ENCODE results near the gene FAM217A.

Gene FAM217A

GRCh38 chr6:4085332-4085700, 6.4 kb upstream of the FAM217A start:
- TF ChIP-seq CTCF (IDR thresholded peaks at IDR 0.05; ENCODE audit: low read depth, low read length), result no peak

GRCh38 chr6:4084444-4085331, 5.8 kb upstream of the FAM217A start:
- TF ChIP-seq CTCF (IDR thresholded peaks at IDR 0.05; ENCODE audit: low read depth, low read length), result no peak
- H3K4me3 ChIP-seq (ENCODE audit: low read depth, low read length), result no peak overlapping the region

More at GRCh38 chr6:4085332-4085700, 6.4 kb upstream of the FAM217A start:
- H3K4me3 ChIP-seq (ENCODE audit: low read depth, low read length), result no peak overlapping the region

GRCh38 chr6:4074478-4075235, 4.3 kb downstream of the FAM217A start:
- no peak overlapping the region for H3K4me3 ChIP-seq (ENCODE audit: low read depth, low read length)
- TF ChIP-seq CTCF (IDR thresholded peaks at IDR 0.05; ENCODE audit: low read depth, low read length), result no peak

GRCh38 chr6:4071330-4071729, 7.6 kb downstream of the FAM217A start:
- H3K4me3 ChIP-seq (ENCODE audit: low read depth, low read length), result no peak overlapping the region
- TF ChIP-seq CTCF (IDR thresholded peaks at IDR 0.05; ENCODE audit: low read depth, low read length), result no peak

GRCh38 chr6:4069199-4069598, 9.7 kb downstream of the FAM217A start:
- no peak for TF ChIP-seq CTCF (IDR thresholded peaks at IDR 0.05; ENCODE audit: low read depth, low read length)
- no peak overlapping the region for H3K4me3 ChIP-seq (ENCODE audit: low read depth, low read length)

- no peak for TF ChIP-seq CTCF (IDR thresholded peaks at IDR 0.05; ENCODE audit: low read depth, low read length)
- no peak overlapping the region for H3K4me3 ChIP-seq (ENCODE audit: low read depth, low read length)
Observed at GRCh38 chr6:4067673-4068072, 11.3 kb downstream of the FAM217A start.
